NT2/D1 (cell line): Measurements from ENCODE around the gene PDE4B.
A peak's percentile ranks its signal among the peaks of the same experiment; 100 is the strongest.

Experiments used
- DNase-seq: peaks from one replicate; pipeline ENCODE4 v3.0.0-alpha.2; 2011; ENCODE audit warnings: low read depth, low spot score
- H3K27me3 ChIP-seq: 2 replicates; pipeline ENCODE4 v1.6.0; 2011; ENCODE audit warnings: mild to moderate bottlenecking; ENCODE audit not compliant: insufficient read length, insufficient read depth
- H3K36me3 ChIP-seq: 2 replicates; pipeline ENCODE4 v1.6.1; 2011; ENCODE audit warnings: mild to moderate bottlenecking, low read length, mixed read lengths; ENCODE audit not compliant: insufficient read depth, insufficient read length
- H3K4me1 ChIP-seq: 2 replicates; pipeline ENCODE4 v1.5.1; 2011; ENCODE audit not compliant: insufficient read depth, insufficient read length
- H3K4me3 ChIP-seq: 2 replicates; pipeline ENCODE4 v1.5.1; 2011; ENCODE audit warnings: low read depth; ENCODE audit not compliant: insufficient read length
- H3K9ac ChIP-seq: 2 replicates; pipeline ENCODE4 v1.6.0; 2011; ENCODE audit warnings: low read depth; ENCODE audit not compliant: insufficient read length
- H3K9me3 ChIP-seq: 2 replicates; pipeline ENCODE4 v1.5.1; 2011; ENCODE audit warnings: mild to moderate bottlenecking, low read length; ENCODE audit not compliant: insufficient read depth
- SUZ12 ChIP-seq: IDR thresholded peaks from 2 replicates; pipeline ENCODE4 v1.6.1; 2011; ENCODE audit not compliant: insufficient read length, insufficient read depth; ENCODE audit errors: extremely low read depth
- YY1 ChIP-seq: IDR thresholded peaks from 2 replicates; pipeline ENCODE4 v1.6.1; 2011; ENCODE audit not compliant: insufficient read length, insufficient read depth
- ZNF274 ChIP-seq: IDR thresholded peaks from 2 replicates; pipeline ENCODE4 v1.6.1; 2011; ENCODE audit warnings: mild to moderate bottlenecking, low read depth, low read length

PDE4B gene

GRCh38 chr1:65792669-65793358, at the start of gene PDE4B:
TSS of gene PDE4B (plus strand) at chr1:65792895.
- H3K9me3 ChIP-seq, result peaks cover 9% of the 10 kb centered on the region; the same call in 1 of the 2 replicates
- H3K27me3 ChIP-seq, result peaks cover 68% of the 10 kb centered on the region
- H3K9ac ChIP-seq, result peak within 1 kb of the TSS; percentile 75
- no peaks in the 10 kb centered on the region for H3K36me3 ChIP-seq
- DNase-seq, result peak; percentile 32
- TF ChIP-seq YY1, result no peak
- TF ChIP-seq ZNF274, result no peak
- TF ChIP-seq SUZ12, result peak; percentile 42
- no peaks in the 10 kb centered on the region for H3K4me1 ChIP-seq
- H3K4me3 ChIP-seq, result peak within 1 kb of the TSS; percentile 67

- Histone ChIP-seq H3K4me1 (no peaks in the 10 kb centered on the region), H3K4me3 (no peak overlapping the region), H3K27me3 (no peaks in the 10 kb centered on the region), H3K9me3 (peaks cover 28% of the 10 kb centered on the region), H3K36me3 (no peaks in the 10 kb centered on the region), H3K9ac (no peak overlapping the region)
- no peak for DNase-seq
- TF ChIP-seq SUZ12, result no peak
- TF ChIP-seq YY1, result no peak
- TF ChIP-seq ZNF274, result no peak
Measured at GRCh38 chr1:65744731-65745130, 48.0 kb upstream of the PDE4B start.

GRCh38 chr1:65751961-65752360, 40.7 kb upstream of the PDE4B start:
- no peak for DNase-seq
- no peak for TF ChIP-seq ZNF274
- TF ChIP-seq SUZ12, result no peak
- TF ChIP-seq YY1, result no peak
- Histone ChIP-seq H3K9me3 (no peaks in the 10 kb centered on the region), H3K27me3 (no peaks in the 10 kb centered on the region), H3K4me3 (no peak overlapping the region), H3K36me3 (no peaks in the 10 kb centered on the region), H3K9ac (no peak overlapping the region), H3K4me1 (no peaks in the 10 kb centered on the region)

GRCh38 chr1:65756616-65757015, 36.1 kb upstream of the PDE4B start:
- no peak for TF ChIP-seq YY1
- TF ChIP-seq SUZ12, result no peak
- TF ChIP-seq ZNF274, result no peak

GRCh38 chr1:65757531-65757930, 35.2 kb upstream of the PDE4B start:
- H3K9me3 ChIP-seq, result 0 out of 2 replicates have a peak, but pooled peaks cover 3% of the 10 kb centered on the region
- no peak for DNase-seq

More at GRCh38 chr1:65756616-65757015, 36.1 kb upstream of the PDE4B start:
- H3K4me3 ChIP-seq, result no peak overlapping the region
- H3K9ac ChIP-seq, result no peak overlapping the region
- 0 out of 2 replicates have a peak, but pooled peaks cover 3% of the 10 kb centered on the region for H3K9me3 ChIP-seq
- no peaks in the 10 kb centered on the region for H3K27me3 ChIP-seq
- H3K36me3 ChIP-seq, result no peaks in the 10 kb centered on the region
- no peaks in the 10 kb centered on the region for H3K4me1 ChIP-seq
- no peak for DNase-seq

GRCh38 chr1:65758128-65758527, 34.6 kb upstream of the PDE4B start:
- H3K9me3 ChIP-seq, result 0 out of 2 replicates have a peak, but pooled peaks cover 3% of the 10 kb centered on the region
- H3K9ac ChIP-seq, result no peak overlapping the region
- H3K4me3 ChIP-seq, result no peak overlapping the region
- no peaks in the 10 kb centered on the region for H3K36me3 ChIP-seq
- no peaks in the 10 kb centered on the region for H3K27me3 ChIP-seq
- no peak for DNase-seq
- TF ChIP-seq SUZ12 (no peak), ZNF274 (no peak), YY1 (no peak)
- H3K4me1 ChIP-seq, result no peaks in the 10 kb centered on the region

More at GRCh38 chr1:65757531-65757930, 35.2 kb upstream of the PDE4B start:
- Histone ChIP-seq H3K4me3 (no peak overlapping the region), H3K4me1 (no peaks in the 10 kb centered on the region), H3K9ac (no peak overlapping the region), H3K27me3 (no peaks in the 10 kb centered on the region), H3K36me3 (no peaks in the 10 kb centered on the region)
- no peak for TF ChIP-seq ZNF274
- TF ChIP-seq SUZ12, result no peak
- TF ChIP-seq YY1, result no peak

- no peaks in the 10 kb centered on the region for H3K27me3 ChIP-seq
- H3K4me1 ChIP-seq, result no peaks in the 10 kb centered on the region
- no peak for TF ChIP-seq ZNF274
- TF ChIP-seq YY1, result no peak
- TF ChIP-seq SUZ12, result no peak
- H3K9ac ChIP-seq, result no peak overlapping the region
- DNase-seq, result no peak
- H3K9me3 ChIP-seq, result 0 out of 2 replicates have a peak, but pooled peaks cover 3% of the 10 kb centered on the region
- H3K4me3 ChIP-seq, result no peak overlapping the region
- no peaks in the 10 kb centered on the region for H3K36me3 ChIP-seq
Measured at GRCh38 chr1:65759516-65759915, 33.2 kb upstream of the PDE4B start.
